Measurements from ENCODE around the gene GPR42. TPM values are rescaled to one million over a fixed set of nuclear protein-coding genes. Genes with fewer than 3 reads are reported as not detected.

Gene GPR42
- total and polyA plus RNA-seq, 7 experiments from 2014 or later = 0.24 TPM; not detected in 6

DNA sequence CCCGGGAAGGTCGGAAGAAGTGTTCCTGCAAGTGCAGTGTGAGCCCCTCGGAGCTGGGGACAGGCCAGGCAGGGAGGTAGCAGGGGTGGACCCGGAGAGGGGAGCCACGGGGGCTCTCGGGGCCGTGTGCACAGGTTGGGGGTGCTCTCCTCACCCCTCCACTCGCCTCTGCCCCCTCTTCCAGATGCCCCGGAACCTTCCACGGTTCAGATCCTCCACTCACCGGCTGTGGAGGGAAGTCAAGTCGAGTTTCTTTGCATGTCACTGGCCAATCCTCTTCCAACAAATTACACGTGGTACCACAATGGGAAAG, 32.9 kb upstream of the GPR42 start:
- H3K36me3 Mint-ChIP-seq = no peaks in the 10 kb centered on the region
- peaks cover 0 to 3% of the 10 kb centered on the region in 2 donors for H3K4me1 ChIP-seq (ENCODE audit: control insufficient read depth in 2 of 2, insufficient read depth in 2 of 2, low read length in 2 of 2)
- H3K4me1 Mint-ChIP-seq = peaks cover 7 to 18% (median 10%) of the 10 kb centered on the region in 7 donors
- no peak for ATAC-seq
- H3K27ac Mint-ChIP-seq = no peak overlapping the region
- no peaks in the 10 kb centered on the region for H3K9me3 Mint-ChIP-seq
- intact Hi-C loops (cut with micrococcal nuclease) = no loop called here
- POLR2A ChIA-PET = no interaction called here
- H3K9me3 ChIP-seq (ENCODE audit: control insufficient read depth in 2 of 3, low read length in 3 of 3) = no peaks in the 10 kb centered on the region
- H3K4me3 ChIP-seq (ENCODE audit: low read length) = no peak overlapping the region
- H3K27me3 Mint-ChIP-seq = peaks cover 0 to 9% (median 0%) of the 10 kb centered on the region in 5 donors
- no peak overlapping the region for H3K27ac ChIP-seq (ENCODE audit: low read depth, low read length)
- no peaks in the 10 kb centered on the region for H3K36me3 ChIP-seq (ENCODE audit: control insufficient read depth in 2 of 3, insufficient read depth in 3 of 3, low read length in 3 of 3)
- no peak for DNase-seq
- H3K4me3 Mint-ChIP-seq = no peak overlapping the region
- CTCF ChIA-PET = no interaction called here
- H3K27me3 ChIP-seq (ENCODE audit: control insufficient read depth in 2 of 2, insufficient read depth in 2 of 2, low read length in 2 of 2) = no peaks in the 10 kb centered on the region

GRCh38 chr19:35340431-35340830, 30.4 kb upstream of the GPR42 start:
- H3K36me3 ChIP-seq (ENCODE audit: control insufficient read depth in 2 of 3, insufficient read depth in 3 of 3, low read length in 3 of 3) = no peaks in the 10 kb centered on the region
- H3K9me3 Mint-ChIP-seq = no peaks in the 10 kb centered on the region
- H3K27me3 ChIP-seq (ENCODE audit: control insufficient read depth in 2 of 2, insufficient read depth in 2 of 2, low read length in 2 of 2) = no peaks in the 10 kb centered on the region
- intact Hi-C loops (cut with micrococcal nuclease) = loop anchor here in 1 of 2 donors (10.0 kb wide), 1 partner anchor 196 kb away; the partner anchor contains the start of gene FXYD7
- no peak overlapping the region for H3K4me3 Mint-ChIP-seq
- peaks cover 0 to 6% (median 0%) of the 10 kb centered on the region in 7 donors for H3K4me1 Mint-ChIP-seq
- CTCF ChIA-PET = interaction anchor here (0.7 kb wide), 1 partner anchor 50 kb away, joined by 3 read pairs; no protein-coding TSS in a partner anchor
- H3K4me1 ChIP-seq (ENCODE audit: control insufficient read depth in 2 of 2, insufficient read depth in 2 of 2, low read length in 2 of 2) = no peaks in the 10 kb centered on the region
- H3K4me3 ChIP-seq (ENCODE audit: low read length) = no peak overlapping the region
- ATAC-seq = no peak
- no peaks in the 10 kb centered on the region for H3K9me3 ChIP-seq (ENCODE audit: control insufficient read depth in 2 of 3, low read length in 3 of 3)
- H3K36me3 Mint-ChIP-seq = no peaks in the 10 kb centered on the region
- H3K27ac ChIP-seq (ENCODE audit: low read depth, low read length) = no peak overlapping the region
- no peak overlapping the region for H3K27ac Mint-ChIP-seq
- POLR2A ChIA-PET = no interaction called here
- H3K27me3 Mint-ChIP-seq = peaks cover 0 to 10% (median 0%) of the 10 kb centered on the region in 5 donors
- DNase-seq = no peak

- no peak overlapping the region for H3K4me3 ChIP-seq (ENCODE audit: low read length)
- H3K4me1 ChIP-seq (ENCODE audit: control insufficient read depth in 2 of 2, insufficient read depth in 2 of 2, low read length in 2 of 2) = peaks cover 0 to 2% of the 10 kb centered on the region in 2 donors
- H3K27ac Mint-ChIP-seq = no peak overlapping the region
- no peaks in the 10 kb centered on the region for H3K36me3 ChIP-seq (ENCODE audit: control insufficient read depth in 2 of 3, insufficient read depth in 3 of 3, low read length in 3 of 3)
- H3K9me3 ChIP-seq (ENCODE audit: control insufficient read depth in 2 of 3, low read length in 3 of 3) = no peaks in the 10 kb centered on the region
- no peaks in the 10 kb centered on the region for H3K36me3 Mint-ChIP-seq
- CTCF ChIA-PET = interaction anchor here (0.7 kb wide), 1 partner anchor 51 kb away, joined by 3 read pairs; no protein-coding TSS in a partner anchor
- POLR2A ChIA-PET = no interaction called here
- H3K4me3 Mint-ChIP-seq = no peak overlapping the region
- H3K27me3 ChIP-seq (ENCODE audit: control insufficient read depth in 2 of 2, insufficient read depth in 2 of 2, low read length in 2 of 2) = no peaks in the 10 kb centered on the region
- no peaks in the 10 kb centered on the region for H3K9me3 Mint-ChIP-seq
- H3K4me1 Mint-ChIP-seq = peaks cover 5 to 10% (median 5%) of the 10 kb centered on the region in 7 donors
- intact Hi-C loops (cut with micrococcal nuclease) = loop anchor here in 1 of 2 donors (10.0 kb wide), 1 partner anchor 196 kb away; the partner anchor contains the start of gene FXYD7
- no peak for ATAC-seq
- no peak for DNase-seq
- no peak overlapping the region for H3K27ac ChIP-seq (ENCODE audit: low read depth, low read length)
- peaks cover 0 to 14% (median 0%) of the 10 kb centered on the region in 5 donors for H3K27me3 Mint-ChIP-seq
Measured at GRCh38 chr19:35341006-35341405, 29.9 kb upstream of the GPR42 start.

DNA sequence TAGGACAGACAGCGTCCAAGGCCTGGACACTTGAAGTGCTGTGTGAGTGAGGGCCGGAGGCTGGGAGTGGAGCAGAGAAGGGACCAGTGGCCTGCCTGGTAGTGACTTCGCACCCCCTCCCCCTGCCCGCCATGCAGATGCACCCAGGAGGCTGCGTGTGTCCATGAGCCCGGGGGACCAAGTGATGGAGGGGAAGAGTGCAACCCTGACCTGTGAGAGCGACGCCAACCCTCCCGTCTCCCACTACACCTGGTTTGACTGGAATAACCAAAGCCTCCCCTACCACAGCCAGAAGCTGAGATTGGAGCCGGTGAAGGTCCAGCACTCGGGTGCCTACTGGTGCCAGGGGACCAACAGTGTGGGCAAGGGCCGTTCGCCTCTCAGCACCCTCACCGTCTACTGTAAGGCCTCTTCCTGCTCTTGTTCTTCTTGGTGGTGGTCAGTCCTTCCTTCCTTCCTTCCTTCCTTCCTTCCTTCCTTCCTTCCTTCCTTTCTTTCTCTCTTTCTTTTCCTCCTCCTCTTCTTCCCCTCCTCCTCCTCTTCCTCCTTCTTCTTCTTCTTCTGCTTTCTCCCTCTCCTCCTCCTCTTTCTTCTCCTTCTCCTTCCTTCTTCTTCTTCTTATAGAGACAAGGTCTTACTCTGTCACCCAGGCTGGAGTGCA, 29.2 kb upstream of the GPR42 start:
- intact Hi-C loops (cut with micrococcal nuclease) = loop anchor here in 1 of 2 donors (10.0 kb wide), 1 partner anchor 197 kb away; the partner anchor contains the start of gene FXYD7
- CTCF ChIA-PET = no interaction called here

GRCh38 chr19:35342430-35342829, 28.4 kb upstream of the GPR42 start:
- no peak overlapping the region for H3K4me3 ChIP-seq (ENCODE audit: low read length)
- intact Hi-C loops (cut with micrococcal nuclease) = loop anchor here in 1 of 2 donors (10.0 kb wide), 1 partner anchor 198 kb away; the partner anchor contains the start of gene FXYD7
- Mint-ChIP-seq H3K27ac (no peak overlapping the region), H3K4me1 (peaks cover 17 to 21% (median 20%) of the 10 kb centered on the region in 7 donors), H3K27me3 (peaks cover 0 to 17% (median 4%) of the 10 kb centered on the region in 5 donors), H3K9me3 (peaks cover 0 to 3% (median 0%) of the 10 kb centered on the region in 11 donors), H3K36me3 (no peaks in the 10 kb centered on the region), H3K4me3 (no peak overlapping the region)
- H3K9me3 ChIP-seq (ENCODE audit: control insufficient read depth in 2 of 3, low read length in 3 of 3) = no peaks in the 10 kb centered on the region
- ChIA-PET POLR2A (no interaction called here), CTCF (no interaction called here)
- peaks cover 12 to 16% of the 10 kb centered on the region in 2 donors for H3K4me1 ChIP-seq (ENCODE audit: control insufficient read depth in 2 of 2, insufficient read depth in 2 of 2, low read length in 2 of 2)
- no peaks in the 10 kb centered on the region for H3K36me3 ChIP-seq (ENCODE audit: control insufficient read depth in 2 of 3, insufficient read depth in 3 of 3, low read length in 3 of 3)
- ATAC-seq (no peak), DNase-seq (no peak)
- no peak overlapping the region for H3K27ac ChIP-seq (ENCODE audit: low read depth, low read length)
- H3K27me3 ChIP-seq (ENCODE audit: control insufficient read depth in 2 of 2, insufficient read depth in 2 of 2, low read length in 2 of 2) = no peaks in the 10 kb centered on the region

More for the DNA sequence above, 29.2 kb upstream of the GPR42 start:
- H3K27me3 ChIP-seq (ENCODE audit: control insufficient read depth in 2 of 2, insufficient read depth in 2 of 2, low read length in 2 of 2) = no peaks in the 10 kb centered on the region
- Mint-ChIP-seq H3K27ac (no peak overlapping the region), H3K4me1 (peaks cover 10 to 16% (median 12%) of the 10 kb centered on the region in 7 donors), H3K27me3 (peaks cover 0 to 16% (median 1%) of the 10 kb centered on the region in 5 donors), H3K9me3 (peaks cover 0 to 3% (median 0%) of the 10 kb centered on the region in 11 donors), H3K36me3 (no peaks in the 10 kb centered on the region), H3K4me3 (no peak overlapping the region)
- H3K27ac ChIP-seq (ENCODE audit: low read depth, low read length) = no peak overlapping the region
- ATAC-seq (no peak), DNase-seq (no peak)
- no peaks in the 10 kb centered on the region for H3K9me3 ChIP-seq (ENCODE audit: control insufficient read depth in 2 of 3, low read length in 3 of 3)
- no peaks in the 10 kb centered on the region for H3K36me3 ChIP-seq (ENCODE audit: control insufficient read depth in 2 of 3, insufficient read depth in 3 of 3, low read length in 3 of 3)
- POLR2A ChIA-PET = no interaction called here
- H3K4me3 ChIP-seq (ENCODE audit: low read length) = no peak overlapping the region
- H3K4me1 ChIP-seq (ENCODE audit: control insufficient read depth in 2 of 2, insufficient read depth in 2 of 2, low read length in 2 of 2) = peaks cover 5 to 9% of the 10 kb centered on the region in 2 donors

DNA sequence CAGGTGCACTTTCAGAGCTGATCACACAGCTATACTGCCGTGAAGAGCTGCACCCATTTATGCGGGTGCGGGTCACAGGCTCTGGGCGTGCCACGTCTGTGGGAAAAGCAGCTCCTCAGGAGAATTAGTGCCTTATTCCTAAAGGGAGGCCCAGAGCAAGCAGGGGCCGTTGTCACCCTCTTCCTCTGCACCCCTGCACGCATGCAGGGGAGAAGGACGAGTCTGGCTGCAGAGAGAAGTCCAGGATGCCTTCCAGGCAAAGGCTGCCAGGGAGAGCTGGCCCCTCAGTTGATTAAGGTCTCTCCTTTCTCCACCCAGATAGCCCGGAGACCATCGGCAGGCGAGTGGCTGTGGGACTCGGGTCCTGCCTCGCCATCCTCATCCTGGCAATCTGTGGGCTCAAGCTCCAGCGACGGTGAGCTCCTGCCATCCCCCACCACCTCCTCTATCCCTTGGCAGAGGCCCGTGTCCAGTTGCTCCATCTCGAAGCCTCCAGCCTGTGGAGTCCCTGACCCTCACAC, 26.3 kb upstream of the GPR42 start:
- ChIA-PET POLR2A (no interaction called here), CTCF (interaction anchor here (0.6 kb wide), 1 partner anchor 367 kb away, joined by 3 read pairs; no protein-coding TSS in a partner anchor)
- no peaks in the 10 kb centered on the region for H3K9me3 ChIP-seq (ENCODE audit: control insufficient read depth in 2 of 3, low read length in 3 of 3)
- no peak overlapping the region for H3K27ac ChIP-seq (ENCODE audit: low read depth, low read length)
- H3K27ac Mint-ChIP-seq = no peak overlapping the region
- intact Hi-C loops (cut with micrococcal nuclease) = loop anchor here in 1 of 2 donors (10.0 kb wide), 1 partner anchor 200 kb away; the partner anchor contains the start of gene FXYD7
- ATAC-seq (no peak), DNase-seq (peak in 1 of 9 donors; percentile 19)
- no peak overlapping the region for H3K4me3 ChIP-seq (ENCODE audit: low read length)
- no peaks in the 10 kb centered on the region for H3K27me3 ChIP-seq (ENCODE audit: control insufficient read depth in 2 of 2, insufficient read depth in 2 of 2, low read length in 2 of 2)
- no peak overlapping the region for H3K4me3 Mint-ChIP-seq
- peaks cover 0 to 3% (median 0%) of the 10 kb centered on the region in 11 donors for H3K9me3 Mint-ChIP-seq
- peaks cover 0 to 17% (median 4%) of the 10 kb centered on the region in 5 donors for H3K27me3 Mint-ChIP-seq
- H3K36me3 Mint-ChIP-seq = no peaks in the 10 kb centered on the region
- H3K36me3 ChIP-seq (ENCODE audit: control insufficient read depth in 2 of 3, insufficient read depth in 3 of 3, low read length in 3 of 3) = no peaks in the 10 kb centered on the region
- H3K4me1 Mint-ChIP-seq = peaks cover 25 to 36% (median 27%) of the 10 kb centered on the region in 7 donors
- H3K4me1 ChIP-seq (ENCODE audit: control insufficient read depth in 2 of 2, insufficient read depth in 2 of 2, low read length in 2 of 2) = peaks cover 18 to 22% of the 10 kb centered on the region in 2 donors
